ENCODE data around the gene SULT1A3. TPM values are rescaled to one million over a fixed set of nuclear protein-coding genes. Genes with fewer than 3 reads are reported as not detected.
"Not testable (repeated sequence)": the region's sequence is repeated elsewhere in the genome, so short reads cannot be mapped to it uniquely, and the experiment has no call there.

The SULT1A3 gene
- total RNA-seq, 2 donors from 2014 or later = 72.3 to 92.6 TPM

DNA sequence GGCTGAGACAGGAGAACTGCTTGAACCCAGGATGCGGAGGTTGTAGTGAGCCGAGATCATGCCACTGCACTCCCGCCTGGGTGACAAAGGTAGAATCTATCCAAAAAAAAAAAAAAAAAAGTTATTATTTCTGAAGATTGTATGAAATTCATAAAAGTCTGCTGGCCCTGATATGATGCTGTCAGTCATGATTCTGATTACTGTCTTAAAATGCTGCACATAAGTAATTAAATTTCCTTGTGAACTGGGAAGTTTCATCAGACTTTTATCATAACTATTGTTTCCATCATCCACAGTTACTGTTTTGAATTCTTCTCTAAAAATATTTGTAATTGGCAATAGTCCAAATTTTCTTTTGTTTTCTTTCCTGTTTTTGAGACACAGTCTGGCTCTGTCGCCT is 49.3 kb downstream of the SULT1A3 start, which contains the start of gene NPIPB13:
NPIPB13 (minus strand) TSS at position 101 of the 400 bp plus-strand sequence. CDS start 2,906 bp downstream, outside the sequence.
- intact Hi-C loops (cut with DNase I, micrococcal nuclease); DNase-seq; ATAC-seq: not testable (repeated sequence)

Other genes with a start within 250 kb of the SULT1A3 start
- gene TMEM219, start 237.2 kb upstream of the SULT1A3 start, total RNA-seq = 100 to 1,000 TPM; 187 to 192 TPM
- gene TAOK2, start 225.4 kb upstream of the SULT1A3 start, total RNA-seq = 10 to 100 TPM; 44.5 TPM
- gene HIRIP3, start 203.6 kb upstream of the SULT1A3 start, total RNA-seq = 10 to 100 TPM in 1 of 2 donors, 1 to 10 TPM in 1; 7.6 to 11.9 TPM
- 10 to 100 TPM; 61.4 to 73.7 TPM for gene INO80E, start 203.0 kb upstream of the SULT1A3 start, total RNA-seq
- gene DOC2A, start 188.2 kb upstream of the SULT1A3 start, total RNA-seq = 1 to 10 TPM; 7.5 to 9.2 TPM
- not detected for gene C16orf92, start 176.1 kb upstream of the SULT1A3 start, total RNA-seq
- under 1 TPM in 1 of 2 donors, not detected in 1; 0.31 TPM for gene TLCD3B, start 168.0 kb upstream of the SULT1A3 start, total RNA-seq
- gene ALDOA, start 133.5 kb upstream of the SULT1A3 start, total RNA-seq = 1,000 to 10,000 TPM; 1,798 to 1,835 TPM
- gene PPP4C, start 123.3 kb upstream of the SULT1A3 start, total RNA-seq = 100 to 1,000 TPM; 101 to 106 TPM
- gene TBX6, start 107.3 kb upstream of the SULT1A3 start, total RNA-seq = 1 to 10 TPM in 1 of 2 donors, under 1 TPM in 1; 0.92 to 1.1 TPM
- gene YPEL3, start 103.0 kb upstream of the SULT1A3 start, total RNA-seq = 10 to 100 TPM; 30.5 to 58.2 TPM
- 10 to 100 TPM; 62.3 to 88.7 TPM for gene GDPD3, start 85.7 kb upstream of the SULT1A3 start, total RNA-seq
- 100 to 1,000 TPM; 354 to 370 TPM for gene MAPK3, start 76.0 kb upstream of the SULT1A3 start, total RNA-seq
- 10 to 100 TPM in 1 of 2 donors, 1 to 10 TPM in 1; 7.6 to 24.5 TPM for gene CORO1A, start 15.7 kb upstream of the SULT1A3 start, total RNA-seq
- 100 to 1,000 TPM; 156 to 192 TPM for gene BOLA2B, start 5.6 kb upstream of the SULT1A3 start, total RNA-seq
- gene SLX1A, start 5.4 kb upstream of the SULT1A3 start, total RNA-seq = 10 to 100 TPM; 84.5 to 86.9 TPM
- gene NPIPB13, start 49.2 kb downstream of the SULT1A3 start, total RNA-seq = 10 to 100 TPM in 1 of 2 donors, 1 to 10 TPM in 1; 9.7 to 21.1 TPM
- gene CD2BP2, start 156.1 kb downstream of the SULT1A3 start, total RNA-seq = 10 to 100 TPM; 57.3 to 65.2 TPM
- gene TBC1D10B, start 171.2 kb downstream of the SULT1A3 start, total RNA-seq = 10 to 100 TPM; 46.2 to 46.4 TPM
- gene MYL11, start 175.5 kb downstream of the SULT1A3 start, total RNA-seq = not detected
- 1 to 10 TPM; 3.6 to 5.7 TPM for gene SEPTIN1, start 183.3 kb downstream of the SULT1A3 start, total RNA-seq
- gene ZNF48, start 196.2 kb downstream of the SULT1A3 start, total RNA-seq = 1 to 10 TPM; 5.6 to 8.4 TPM
- gene ZNF771, start 208.4 kb downstream of the SULT1A3 start, total RNA-seq = 1 to 10 TPM; 3.2 to 4.4 TPM
- gene DCTPP1, start 230.8 kb downstream of the SULT1A3 start, total RNA-seq = 100 to 1,000 TPM in 1 of 2 donors, 10 to 100 TPM in 1; 76.7 to 102 TPM
- 100 to 1,000 TPM; 157 to 183 TPM for gene SEPHS2, start 246.6 kb downstream of the SULT1A3 start, total RNA-seq

Data from left colon (tissue), 2 donors.